Prostate gland (tissue), 2 donors: Measurements from ENCODE around the gene OAS3.

Experiments
- CTCF ChIP-seq, 4 experiments: fragments of 200-600 bp in 2 of 4; fragments of 450-650 bp in 2 of 4; sonication (generic) in 2 of 4; IDR thresholded peaks; 1 replicate in 3 of 4; 2 replicates in 1 of 4; pipeline ENCODE4 v1.5.1; 2016 to 2019; ENCODE audit warnings: antibody characterized with exemption in 4 of 4, mild to moderate bottlenecking in 2 of 4, moderate library complexity in 2 of 4
- POLR2A ChIP-seq: fragments of 450-650 bp; IDR thresholded peaks from one replicate; pipeline ENCODE4 v1.6.1; 2016; ENCODE audit warnings: antibody characterized with exemption, mild to moderate bottlenecking
- POLR2AphosphoS5 ChIP-seq: sonication (generic); formaldehyde crosslinking; IDR thresholded peaks from one replicate; pipeline ENCODE4 v1.6.1; 2017; ENCODE audit warnings: antibody characterized with exemption

- TF ChIP-seq CTCF (IDR thresholded peaks at IDR 0.05): no peak
- TF ChIP-seq POLR2A: no peak
- TF ChIP-seq POLR2AphosphoS5: no peak
Measured at GRCh38 chr12:112973011-112973735, 34.9 kb downstream of the OAS3 start.
